Liver (tissue), 3 donors: ENCODE measurements around the gene BEST2.

Experiments used
- JUND ChIP-seq, 2 donors: IDR thresholded peaks; 2 replicates each; pipeline ENCODE4 v1.6.1; 2016; ENCODE audit warnings: antibody characterized with exemption in 2 of 2
- RAD21 ChIP-seq, 2 donors: IDR thresholded peaks; 2 replicates each; pipeline ENCODE4 v1.6.1; 2016; ENCODE audit warnings: antibody characterized with exemption in 2 of 2, mild to moderate bottlenecking in 2 of 2
- YY1 ChIP-seq: IDR thresholded peaks from 2 replicates; pipeline ENCODE4 v1.6.1; 2016; ENCODE audit warnings: antibody characterized with exemption, mild to moderate bottlenecking
- TF ChIP-seq, protein P1 (sequence below): fragments of 150-350 bp; IDR thresholded peaks from 2 replicates; pipeline ENCODE4 v1.5.1; 2017; ENCODE audit warnings: improper control_type of control experiment, low read depth, low read length; ENCODE audit not compliant: missing input control
- TF ChIP-seq, protein P2 (sequence below): IDR thresholded peaks from 2 replicates; pipeline ENCODE4 v1.6.1; 2016; ENCODE audit warnings: antibody characterized with exemption
- donor health status: healthy.
- donor health status: healthy.

- TF ChIP-seq, protein P1, sequence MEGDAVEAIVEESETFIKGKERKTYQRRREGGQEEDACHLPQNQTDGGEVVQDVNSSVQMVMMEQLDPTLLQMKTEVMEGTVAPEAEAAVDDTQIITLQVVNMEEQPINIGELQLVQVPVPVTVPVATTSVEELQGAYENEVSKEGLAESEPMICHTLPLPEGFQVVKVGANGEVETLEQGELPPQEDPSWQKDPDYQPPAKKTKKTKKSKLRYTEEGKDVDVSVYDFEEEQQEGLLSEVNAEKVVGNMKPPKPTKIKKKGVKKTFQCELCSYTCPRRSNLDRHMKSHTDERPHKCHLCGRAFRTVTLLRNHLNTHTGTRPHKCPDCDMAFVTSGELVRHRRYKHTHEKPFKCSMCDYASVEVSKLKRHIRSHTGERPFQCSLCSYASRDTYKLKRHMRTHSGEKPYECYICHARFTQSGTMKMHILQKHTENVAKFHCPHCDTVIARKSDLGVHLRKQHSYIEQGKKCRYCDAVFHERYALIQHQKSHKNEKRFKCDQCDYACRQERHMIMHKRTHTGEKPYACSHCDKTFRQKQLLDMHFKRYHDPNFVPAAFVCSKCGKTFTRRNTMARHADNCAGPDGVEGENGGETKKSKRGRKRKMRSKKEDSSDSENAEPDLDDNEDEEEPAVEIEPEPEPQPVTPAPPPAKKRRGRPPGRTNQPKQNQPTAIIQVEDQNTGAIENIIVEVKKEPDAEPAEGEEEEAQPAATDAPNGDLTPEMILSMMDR = no peak
- TF ChIP-seq YY1 (no peak), JUND (IDR thresholded peaks at IDR 0.05) (no peak), RAD21 (IDR thresholded peaks at IDR 0.05) (no peak)
- TF ChIP-seq, protein P2, sequence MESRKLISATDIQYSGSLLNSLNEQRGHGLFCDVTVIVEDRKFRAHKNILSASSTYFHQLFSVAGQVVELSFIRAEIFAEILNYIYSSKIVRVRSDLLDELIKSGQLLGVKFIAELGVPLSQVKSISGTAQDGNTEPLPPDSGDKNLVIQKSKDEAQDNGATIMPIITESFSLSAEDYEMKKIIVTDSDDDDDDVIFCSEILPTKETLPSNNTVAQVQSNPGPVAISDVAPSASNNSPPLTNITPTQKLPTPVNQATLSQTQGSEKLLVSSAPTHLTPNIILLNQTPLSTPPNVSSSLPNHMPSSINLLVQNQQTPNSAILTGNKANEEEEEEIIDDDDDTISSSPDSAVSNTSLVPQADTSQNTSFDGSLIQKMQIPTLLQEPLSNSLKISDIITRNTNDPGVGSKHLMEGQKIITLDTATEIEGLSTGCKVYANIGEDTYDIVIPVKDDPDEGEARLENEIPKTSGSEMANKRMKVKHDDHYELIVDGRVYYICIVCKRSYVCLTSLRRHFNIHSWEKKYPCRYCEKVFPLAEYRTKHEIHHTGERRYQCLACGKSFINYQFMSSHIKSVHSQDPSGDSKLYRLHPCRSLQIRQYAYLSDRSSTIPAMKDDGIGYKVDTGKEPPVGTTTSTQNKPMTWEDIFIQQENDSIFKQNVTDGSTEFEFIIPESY = no peak
These were observed 46.4 kb upstream of the BEST2 start for GRCh38 chr19:12705169-12705568.
